NB4 (cell line): Measurements from ENCODE around the gene ACTMAP.

Experiments used
- CTCF ChIP-seq: IDR thresholded peaks from one replicate; pipeline ENCODE4 v1.5.1; 2012; ENCODE audit warnings: low read depth, low read length
- MYC ChIP-seq: IDR thresholded peaks from 2 replicates; pipeline ENCODE4 v1.6.1; 2011; ENCODE audit warnings: low read depth, low read length
- POLR2A ChIP-seq: IDR thresholded peaks from 2 replicates; pipeline ENCODE4 v1.6.1; 2011; ENCODE audit warnings: mild to moderate bottlenecking; ENCODE audit not compliant: insufficient read length; ENCODE audit errors: extremely low read depth

DNA sequence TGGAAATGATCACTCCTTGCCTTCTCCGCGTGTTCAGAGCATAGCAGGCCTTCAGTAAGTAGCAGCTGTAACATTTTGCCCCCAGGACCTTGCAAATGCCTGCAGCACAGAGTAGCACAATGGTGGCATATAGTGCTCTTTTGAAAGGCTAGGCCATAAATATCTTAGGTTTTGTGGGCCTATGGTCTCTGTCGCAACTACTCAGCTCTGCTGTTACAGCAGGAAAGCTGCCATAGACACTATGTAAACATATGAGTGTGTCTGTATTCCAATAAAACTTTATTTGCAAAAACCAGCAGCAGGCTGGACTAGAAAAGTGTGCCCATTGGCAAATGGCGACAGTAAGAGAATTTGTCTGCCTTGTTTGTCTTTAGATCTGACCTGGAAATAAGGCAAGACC, 24.0 kb downstream of the ACTMAP start:
- TF ChIP-seq POLR2A (no peak), CTCF (no peak), MYC (no peak)
